Fibroblast of skin of right biceps (primary cell): ENCODE measurements around the gene PYY.
"Not testable (repeated sequence)": the region's sequence is repeated elsewhere in the genome, so short reads cannot be mapped to it uniquely, and the experiment has no call there.

Experiments used
- DNase-seq: peaks from one replicate; pipeline ENCODE4 v3.0.0-alpha.2; 2013

PYY gene

GRCh38 chr17:43976963-43977837 is 23.5 kb upstream of the PYY start:
- no peak for DNase-seq

- no peak for DNase-seq
Observed at GRCh38 chr17:43975898-43976297, 22.2 kb upstream of the PYY start.

GRCh38 chr17:43974382-43975266 is 20.9 kb upstream of the PYY start:
- DNase-seq, result no peak

- not testable (repeated sequence) for DNase-seq
Observed at GRCh38 chr17:43972444-43973212, 18.9 kb upstream of the PYY start.

DNA sequence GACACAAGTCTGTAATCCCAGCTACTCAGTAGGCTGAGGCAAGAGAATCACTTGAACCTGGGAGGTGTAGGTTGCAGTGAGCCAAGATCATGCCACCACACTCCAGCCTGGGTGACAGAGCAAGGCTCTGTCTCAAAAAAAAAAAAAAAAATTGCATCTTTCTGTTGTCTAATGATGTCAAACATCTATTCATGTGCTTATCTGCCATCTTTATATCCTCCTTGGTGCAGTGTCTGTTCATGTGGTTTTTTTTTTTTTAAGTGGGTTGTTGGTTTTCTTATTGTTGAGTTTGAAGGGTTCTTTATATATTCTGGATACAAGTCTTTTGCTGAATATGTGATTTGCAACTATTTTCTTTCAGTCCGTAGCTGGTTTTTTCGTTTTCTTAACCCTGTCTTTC is 17.7 kb upstream of the PYY start:
- DNase-seq, result not testable (repeated sequence)

- DNase-seq, result no peak
Observed at GRCh38 chr17:43970366-43970765, 16.6 kb upstream of the PYY start.

DNA sequence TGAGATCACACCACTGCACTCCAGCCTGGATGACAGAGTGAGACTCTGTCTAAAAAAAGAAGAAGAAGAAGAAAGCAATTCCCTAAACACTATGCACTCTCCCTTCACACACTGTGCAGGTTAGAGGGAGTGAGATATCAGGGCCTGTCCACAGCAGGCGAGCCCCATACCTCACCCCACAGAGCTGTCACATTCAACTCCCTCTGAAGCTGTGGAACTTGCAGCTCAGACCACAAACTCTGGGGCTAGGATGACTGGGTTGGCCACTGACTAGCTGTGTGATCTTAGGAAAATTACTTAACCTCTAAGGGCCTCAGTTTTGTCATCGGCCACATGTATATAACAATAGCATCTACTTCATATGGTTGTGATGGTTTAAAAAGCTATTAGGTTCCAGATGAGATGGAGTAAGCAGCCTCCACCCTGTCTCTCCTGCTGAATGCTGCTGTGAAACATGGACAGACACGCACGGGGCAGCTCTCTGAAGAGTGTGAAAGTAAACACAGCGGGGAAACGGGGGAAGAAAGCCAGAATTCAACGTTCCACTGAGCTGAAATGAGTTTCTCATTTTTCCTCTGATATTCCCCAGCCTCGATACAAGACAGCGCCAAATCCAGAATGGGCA is 13.6 kb upstream of the PYY start:
- DNase-seq, result no peak

DNA sequence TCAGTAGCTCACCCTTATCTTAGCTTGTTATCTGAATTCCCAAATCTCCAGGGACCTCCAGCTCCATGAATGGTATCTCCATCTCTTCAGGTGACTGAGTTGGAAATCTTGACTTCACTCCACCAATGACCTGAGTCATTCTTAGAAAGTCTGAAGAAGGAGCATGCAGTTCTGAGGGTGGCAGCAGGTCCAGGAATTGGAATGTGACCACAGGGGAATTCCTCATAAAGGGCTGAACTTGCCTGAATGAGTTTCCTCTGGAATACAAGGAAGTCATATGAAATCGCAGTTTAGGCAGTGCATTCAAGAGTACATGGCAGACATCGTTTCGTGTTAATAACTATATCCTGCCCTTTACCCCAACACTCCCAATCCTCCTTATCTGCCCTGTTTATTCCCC is 12.5 kb upstream of the PYY start:
- DNase-seq, result no peak

GRCh38 chr17:43962479-43962878 is 8.7 kb upstream of the PYY start:
- DNase-seq, result no peak

- DNase-seq, result no peak
Observed at GRCh38 chr17:43961954-43962353, 8.2 kb upstream of the PYY start.

GRCh38 chr17:43961292-43961691 is 7.6 kb upstream of the PYY start:
- not testable (repeated sequence) for DNase-seq

DNA sequence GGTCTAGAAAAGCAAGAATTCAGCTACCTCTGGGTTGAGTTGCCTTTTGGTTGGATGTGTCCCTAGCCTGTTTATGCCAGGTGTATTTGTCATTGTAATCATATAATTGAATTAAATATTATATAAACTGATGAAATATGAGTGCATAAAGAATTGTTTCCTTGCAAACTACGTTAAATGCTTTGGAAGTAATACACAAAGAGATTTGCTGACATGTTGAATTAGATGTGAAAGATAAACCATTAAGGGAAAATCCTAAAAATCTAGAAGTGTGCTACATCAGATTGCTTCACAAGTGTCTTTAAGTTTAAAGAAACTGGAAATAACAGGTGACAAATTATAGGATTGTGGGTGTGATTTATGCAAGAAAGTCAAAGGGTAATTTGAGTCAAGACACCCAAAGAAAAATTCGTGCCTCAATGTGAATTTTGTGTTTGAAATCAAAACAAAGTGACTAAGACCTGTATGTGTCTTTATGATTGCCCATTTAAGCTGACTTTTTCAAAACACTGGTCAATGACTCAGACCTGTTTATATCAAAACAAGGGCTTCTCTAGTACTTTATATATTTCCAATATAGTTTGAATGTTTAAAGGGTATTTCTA is 5.1 kb upstream of the PYY start:
- no peak for DNase-seq

DNA sequence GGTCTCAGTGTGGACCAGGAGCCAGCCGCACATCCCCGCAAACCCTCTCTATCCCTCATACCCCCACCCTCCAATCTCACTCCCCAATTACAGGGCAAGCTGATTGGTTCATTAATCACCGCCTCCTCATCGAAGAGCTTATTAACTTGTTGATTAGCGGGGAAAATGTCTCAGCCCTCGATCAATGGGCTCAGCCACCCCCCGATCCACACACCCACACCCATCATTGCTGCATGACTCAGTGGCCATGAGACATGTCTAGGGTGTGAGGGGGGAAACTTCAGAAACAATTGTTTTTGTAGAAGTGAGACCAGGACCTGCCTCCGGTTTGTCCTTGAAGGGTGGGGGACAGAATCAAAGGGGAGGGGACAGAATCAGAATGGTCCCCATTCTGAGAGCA is 2.5 kb upstream of the PYY start:
- no peak for DNase-seq

- DNase-seq, result no peak
Observed at GRCh38 chr17:43952724-43953666, 745 bp downstream of the PYY start.

GRCh38 chr17:43952351-43952723 is 1.4 kb downstream of the PYY start:
- DNase-seq, result no peak

GRCh38 chr17:43951750-43952149 is 2.0 kb downstream of the PYY start:
- DNase-seq, result no peak

DNA sequence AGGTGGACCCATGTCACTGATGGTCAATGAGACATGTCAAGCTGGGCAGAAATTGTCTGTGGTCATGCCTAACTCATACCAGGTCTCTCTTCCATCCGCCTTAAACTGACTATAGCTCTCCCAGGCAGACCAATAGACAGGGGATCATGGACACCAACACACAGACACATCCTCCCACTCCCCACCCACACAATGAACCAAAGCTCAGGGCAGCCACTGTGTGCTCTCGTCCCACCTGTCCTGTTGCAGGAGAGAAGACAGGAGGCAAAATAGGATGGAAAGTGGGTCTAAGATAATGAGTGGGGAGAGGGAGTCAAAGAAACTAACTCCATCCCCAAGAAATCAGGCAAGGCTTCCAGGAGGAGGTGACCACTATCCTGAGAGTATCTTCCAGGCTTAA is 3.2 kb downstream of the PYY start:
- DNase-seq, result no peak

DNA sequence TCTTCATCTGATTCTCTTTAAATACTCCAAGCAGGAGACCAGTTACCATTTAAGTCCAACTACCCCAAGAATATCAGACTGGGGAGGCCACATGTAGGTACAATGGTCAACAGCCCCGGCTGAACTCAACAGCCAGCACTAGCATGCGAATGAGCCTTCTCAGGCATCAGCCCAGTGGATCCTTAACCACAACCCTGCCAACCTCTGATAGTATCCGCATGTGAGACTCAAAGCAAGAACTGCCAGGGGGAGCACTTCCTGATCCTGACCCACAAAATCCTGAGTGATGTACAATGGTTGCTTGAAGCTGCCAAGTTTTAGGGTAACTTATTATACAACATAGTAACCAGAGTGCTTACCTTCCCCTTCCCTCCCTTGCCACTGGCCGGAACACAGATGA is 4.0 kb downstream of the PYY start:
- no peak for DNase-seq

DNA sequence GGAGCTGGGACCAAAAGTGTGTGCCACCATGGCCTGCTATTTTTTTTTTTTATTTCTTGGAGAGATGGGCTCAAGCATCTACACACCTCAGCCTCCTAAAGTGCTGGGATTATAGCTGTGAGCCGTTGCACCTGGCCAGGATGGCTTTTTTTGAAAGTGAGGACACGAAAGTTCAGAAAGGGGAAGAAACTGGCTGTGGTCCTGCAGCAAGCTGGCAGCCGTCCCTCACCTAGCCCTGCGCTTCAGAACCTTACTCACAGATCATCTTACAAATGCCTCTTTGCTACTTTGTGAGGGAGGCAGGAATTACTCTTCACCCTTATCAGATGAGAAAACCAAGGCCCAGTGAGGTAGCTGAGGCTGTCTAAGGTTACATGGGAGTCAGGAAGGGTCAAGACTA is 7.0 kb downstream of the PYY start:
- DNase-seq, result no peak

DNA sequence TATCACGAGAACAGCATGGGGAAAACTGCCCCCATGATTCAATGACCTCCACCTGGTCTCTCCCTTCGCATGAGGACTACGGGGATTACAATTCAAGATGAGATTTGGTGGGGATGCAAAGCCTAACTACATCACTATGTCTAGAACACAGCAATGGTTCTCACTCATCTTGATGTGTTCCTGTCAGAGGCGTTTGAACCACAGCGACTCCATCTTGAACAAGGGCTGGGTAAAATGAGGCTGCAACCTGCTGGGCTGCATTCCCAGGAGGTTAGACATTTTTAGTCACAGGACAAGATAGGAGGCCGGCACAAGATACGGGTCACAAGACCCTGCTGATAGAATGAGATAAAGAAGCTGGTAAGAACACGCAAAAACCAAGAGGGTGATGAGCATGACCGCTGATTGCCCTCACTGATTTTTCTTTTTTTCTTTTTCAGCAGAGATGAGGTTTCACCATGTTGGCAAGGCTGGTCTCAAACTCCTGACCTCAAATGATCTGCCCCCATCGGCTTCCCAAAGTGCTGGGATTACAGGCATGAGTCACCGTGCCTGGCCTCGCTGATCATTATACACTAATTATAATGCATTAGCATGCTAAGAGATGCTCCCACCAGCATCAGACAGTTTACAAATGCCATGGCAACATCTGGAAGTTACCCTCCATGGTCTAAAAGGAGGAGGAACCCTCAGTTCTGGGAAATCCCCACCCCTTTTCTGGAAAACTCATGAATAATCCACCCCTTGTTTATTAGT is 8.5 kb downstream of the PYY start:
- peak; percentile 64 for DNase-seq
